K562 (cell line): Measurements from ENCODE around the gene RAB31. TPM values are rescaled to one million over a fixed set of nuclear protein-coding genes. Genes with fewer than 3 reads are reported as not detected.
A peak's percentile ranks its signal among the peaks of the same experiment; 100 is the strongest.

ENCODE experiments used
- AFF1 ChIP-seq, 2 experiments: fragments of 450-650 bp; IDR thresholded peaks; 2 replicates each; pipeline ENCODE4 v1.6.1; 2018; ENCODE audit warnings: mild to moderate bottlenecking in 2 of 2, low read depth in 1 of 2; ENCODE audit not compliant: partially characterized antibody in 2 of 2
- ATF2 ChIP-seq: sonication (generic); formaldehyde crosslinking; IDR thresholded peaks from 2 replicates; pipeline ENCODE4 v1.8.1; 2022; ENCODE audit warnings: missing genetic modification reagents
- CHAMP1 ChIP-seq: fragments of 450-650 bp; IDR thresholded peaks from 2 replicates; pipeline ENCODE4 v1.6.1; 2016; ENCODE audit warnings: mild to moderate bottlenecking
- PHB ChIP-seq: fragments of 250-450 bp; sonication (Bioruptor Pico); IDR thresholded peaks from 2 replicates; pipeline ENCODE4 v1.5.0; 2021
- RAD21 ChIP-seq, 2 experiments: fragments of 250-450 bp in 1 of 2; fragments of 450-650 bp in 1 of 2; sonication (Bioruptor Pico) in 1 of 2; formaldehyde crosslinking in 1 of 2; IDR thresholded peaks in 1 of 2; conservative IDR thresholded peaks in 1 of 2; 2 replicates each; pipeline versions ENCODE4 v1.4.0 to v1.8.0; 2020 to 2022; ENCODE audit warnings: mild to moderate bottlenecking in 2 of 2, moderate library complexity in 1 of 2
- SFPQ ChIP-seq: fragments of 200-400 bp; formaldehyde crosslinking; IDR thresholded peaks from 2 replicates; pipeline ENCODE4 v1.6.1; 2017; ENCODE audit warnings: mild to moderate bottlenecking, low read depth, low read length, moderate library complexity
- VEZF1 ChIP-seq: fragments of 200-800 bp; sonication (Bioruptor generic); IDR thresholded peaks from 2 replicates; pipeline ENCODE4 v1.6.1; 2017; ENCODE audit warnings: missing genetic modification characterization, missing compliant biosample characterization
- ZNF23 ChIP-seq: fragments of 250-450 bp; sonication (Bioruptor Pico); IDR thresholded peaks from 2 replicates; pipeline ENCODE4 v1.4.0; 2020; ENCODE audit warnings: mild to moderate bottlenecking
- ZNF384 ChIP-seq: IDR thresholded peaks from 2 replicates; pipeline ENCODE4 v1.6.1; 2012; ENCODE audit warnings: low read depth, low read length, improper control_type of control experiment
- polyA plus RNA-seq, 8 experiments: library from polyadenylated mRNA; depleted of rRNA in 4 of 8; stranded (reverse) in 5 of 8; unstranded in 3 of 8; fragments of >200 nt; fragmentation: Nextera tagmentation in 2 of 8; fragmentation: Illumina TruSeq in 1 of 8; extraction: Ambion mirVana in 2 of 8; extraction: Trizol in 1 of 8; gene quantifications; 2 replicates each; pipeline versions ENCODE4 v1.2.1 to v1.2.3, GENCODE V29; 2011 to 2014; ENCODE audit warnings: inconsistent platforms in 1 of 8, missing spikeins in 1 of 8
- total RNA-seq, 7 experiments: library from RNA; depleted of rRNA in 6 of 7; stranded (reverse); fragments of >200 nt in 6 of 7; fragmentation: Illumina TruSeq in 2 of 7; extraction: Trizol in 2 of 7; gene quantifications; 2 replicates each; pipeline versions ENCODE4 v1.2.1 to v1.2.3, GENCODE V29; 2011 to 2021; ENCODE audit warnings: low replicate concordance in 1 of 7

Gene RAB31
- total and polyA plus RNA-seq, 9 of the 15 experiments (the other 6 are each of a cell fraction or from before 2014, with no cell fraction given) = 20.7 to 70.4 (median 41.3) TPM

- no peak for TF ChIP-seq CHAMP1
- no peak for TF ChIP-seq PHB (CRISPR knock-in tag)
- no peak for TF ChIP-seq AFF1 (IDR thresholded peaks at IDR 0.05; ENCODE audit: low read depth in 1 of 2, partially characterized antibody in 2 of 2)
- TF ChIP-seq ZNF384 = no peak
- TF ChIP-seq SFPQ = no peak
- 0 out of 2 replicates have a peak, but pooled peaks have one; percentile 32 for TF ChIP-seq VEZF1
- TF ChIP-seq RAD21 (CRISPR knock-in tag; conservative IDR thresholded peaks at IDR 0.05 in 1 of 2, IDR thresholded peaks at IDR 0.05 in 1 of 2) = peak; percentile 20 to 73; a peak in 2 of 4 replicates
- TF ChIP-seq ZNF23 (CRISPR knock-in tag) = no peak
- no peak for TF ChIP-seq ATF2 (CRISPR knock-in tag)
Measured at GRCh38 chr18:9661564-9661963, 46.5 kb upstream of the RAB31 start (continued).
